GM18861 (cell line): ENCODE measurements around the gene SMIM22.
"Not testable (repeated sequence)": the region's sequence is repeated elsewhere in the genome, so short reads cannot be mapped to it uniquely, and the experiment has no call there.

Source experiments
- ATAC-seq: cut with Tn5 transposase; IDR thresholded peaks from one replicate; pipeline ENCODE4 v1.9.1; 2021; ENCODE audit not compliant: unreplicated experiment

SMIM22 gene

GRCh38 chr16:4768549-4769305 lies 26.4 kb upstream of the SMIM22 start:
- ATAC-seq: peak; percentile 40

GRCh38 chr16:4769306-4769638 lies 25.9 kb upstream of the SMIM22 start:
- ATAC-seq: no peak

GRCh38 chr16:4771646-4772045 lies 23.5 kb upstream of the SMIM22 start:
- no peak for ATAC-seq

GRCh38 chr16:4772351-4772750 lies 22.8 kb upstream of the SMIM22 start:
- ATAC-seq: no peak

GRCh38 chr16:4775005-4775404 lies 20.2 kb upstream of the SMIM22 start:
- no peak for ATAC-seq

GRCh38 chr16:4776141-4776705 lies 18.9 kb upstream of the SMIM22 start:
- no peak for ATAC-seq

- no peak for ATAC-seq
These were observed 17.7 kb upstream of the SMIM22 start for GRCh38 chr16:4777339-4778049.

- no peak for ATAC-seq
These were observed 17.1 kb upstream of the SMIM22 start for GRCh38 chr16:4778050-4778392.

- no peak for ATAC-seq
These were observed 14.9 kb upstream of the SMIM22 start for GRCh38 chr16:4780235-4780634.

GRCh38 chr16:4783251-4783950 lies 11.8 kb upstream of the SMIM22 start:
- no peak for ATAC-seq

- no peak for ATAC-seq
These were observed 11.2 kb upstream of the SMIM22 start for GRCh38 chr16:4783951-4784336.

- not testable (repeated sequence) for ATAC-seq
These were observed 10.7 kb upstream of the SMIM22 start for GRCh38 chr16:4784444-4784987.

GRCh38 chr16:4785758-4786433 lies 9.3 kb upstream of the SMIM22 start:
- no peak for ATAC-seq

- no peak for ATAC-seq
These were observed 8.1 kb upstream of the SMIM22 start for GRCh38 chr16:4787068-4787467.

- no peak for ATAC-seq
These were observed 7.3 kb upstream of the SMIM22 start, which contains the start of gene SEPTIN12 for GRCh38 chr16:4787627-4788482. SEPTIN12 (minus strand) TSS chr16:4788345; CDS start chr16:4787645, 700 bp downstream.

- ATAC-seq: no peak
These were observed 6.7 kb upstream of the SMIM22 start for GRCh38 chr16:4788489-4788889.

- ATAC-seq: no peak
These were observed 6.3 kb upstream of the SMIM22 start for GRCh38 chr16:4788910-4789309.

GRCh38 chr16:4790261-4790660 lies 4.9 kb upstream of the SMIM22 start:
- no peak for ATAC-seq

- no peak for ATAC-seq
These were observed 4.3 kb upstream of the SMIM22 start for GRCh38 chr16:4790871-4791270.

- no peak for ATAC-seq
These were observed 2.1 kb upstream of the SMIM22 start for GRCh38 chr16:4792951-4793513.
